ENCODE results near the gene PXMP4.
A peak's percentile ranks its signal among the peaks of the same experiment; 100 is the strongest.

The PXMP4 gene

GRCh38 chr20:33746325-33746998 lies 26.4 kb upstream of the PXMP4 start:
- no peak overlapping the region for H3K27ac Mint-ChIP-seq (ENCODE audit: low read depth)
- DNase-seq (ENCODE audit: low spot score in 2 of 2): no peak
- H3K27me3 Mint-ChIP-seq: no peaks in the 10 kb centered on the region
- ATAC-seq (replicated peaks; ENCODE audit: extremely low read depth, poor library complexity, severe bottlenecking): no peak
- no peaks in the 10 kb centered on the region for H3K4me1 Mint-ChIP-seq
- no peaks in the 10 kb centered on the region for H3K9me3 Mint-ChIP-seq
- H3K4me3 Mint-ChIP-seq: no peak overlapping the region
- peaks cover 32% of the 10 kb centered on the region for H3K36me3 Mint-ChIP-seq (ENCODE audit: insufficient read depth)

- Mint-ChIP-seq H3K4me3 (no peak overlapping the region), H3K27ac (ENCODE audit: low read depth) (no peak overlapping the region), H3K36me3 (ENCODE audit: insufficient read depth) (peaks cover 24% of the 10 kb centered on the region)
These were observed 24.8 kb upstream of the PXMP4 start for GRCh38 chr20:33744773-33745385.

GRCh38 chr20:33744181-33744580 lies 24.1 kb upstream of the PXMP4 start:
- H3K4me3 Mint-ChIP-seq: no peak overlapping the region
- H3K27me3 Mint-ChIP-seq: no peaks in the 10 kb centered on the region
- no peak for ATAC-seq (replicated peaks; ENCODE audit: extremely low read depth, poor library complexity, severe bottlenecking)
- H3K4me1 Mint-ChIP-seq: no peaks in the 10 kb centered on the region
- no peaks in the 10 kb centered on the region for H3K9me3 Mint-ChIP-seq
- no peak for DNase-seq (ENCODE audit: low spot score in 2 of 2)
- H3K27ac Mint-ChIP-seq (ENCODE audit: low read depth): peak overlapping the region; percentile 83
- peaks cover 20% of the 10 kb centered on the region for H3K36me3 Mint-ChIP-seq (ENCODE audit: insufficient read depth)

More at GRCh38 chr20:33744773-33745385, 24.8 kb upstream of the PXMP4 start:
- Mint-ChIP-seq H3K4me1 (no peaks in the 10 kb centered on the region), H3K27me3 (no peaks in the 10 kb centered on the region), H3K9me3 (no peaks in the 10 kb centered on the region)
- no peak for DNase-seq (ENCODE audit: low spot score in 2 of 2)
- no peak for ATAC-seq (replicated peaks; ENCODE audit: extremely low read depth, poor library complexity, severe bottlenecking)

- peaks cover 10% of the 10 kb centered on the region for H3K4me1 Mint-ChIP-seq
- H3K9me3 Mint-ChIP-seq: peaks cover 6% of the 10 kb centered on the region
- no peaks in the 10 kb centered on the region for H3K27me3 Mint-ChIP-seq
- DNase-seq (ENCODE audit: low spot score in 2 of 2): no peak
- no peak overlapping the region for H3K4me3 Mint-ChIP-seq
- peaks cover 8% of the 10 kb centered on the region for H3K36me3 Mint-ChIP-seq (ENCODE audit: insufficient read depth)
- no peak overlapping the region for H3K27ac Mint-ChIP-seq (ENCODE audit: low read depth)
- no peak for ATAC-seq (replicated peaks; ENCODE audit: extremely low read depth, poor library complexity, severe bottlenecking)
These were observed 20.1 kb upstream of the PXMP4 start for GRCh38 chr20:33740189-33740588.

- Mint-ChIP-seq H3K9me3 (peaks cover 6% of the 10 kb centered on the region), H3K27me3 (no peaks in the 10 kb centered on the region), H3K36me3 (ENCODE audit: insufficient read depth) (peaks cover 6% of the 10 kb centered on the region), H3K4me1 (peaks cover 10% of the 10 kb centered on the region), H3K4me3 (no peak overlapping the region), H3K27ac (ENCODE audit: low read depth) (no peak overlapping the region)
- ATAC-seq (replicated peaks; ENCODE audit: extremely low read depth, poor library complexity, severe bottlenecking) (no peak), DNase-seq (ENCODE audit: low spot score in 2 of 2) (no peak)
These were observed 19.4 kb upstream of the PXMP4 start for GRCh38 chr20:33739493-33739892.

GRCh38 chr20:33736962-33737361 lies 16.9 kb upstream of the PXMP4 start:
- ATAC-seq (replicated peaks; ENCODE audit: extremely low read depth, poor library complexity, severe bottlenecking) (no peak), DNase-seq (ENCODE audit: low spot score in 2 of 2) (no peak)
- H3K27me3 Mint-ChIP-seq: no peaks in the 10 kb centered on the region
- no peaks in the 10 kb centered on the region for H3K36me3 Mint-ChIP-seq (ENCODE audit: insufficient read depth)
- no peak overlapping the region for H3K4me3 Mint-ChIP-seq
- peaks cover 6% of the 10 kb centered on the region for H3K9me3 Mint-ChIP-seq
- peaks cover 28% of the 10 kb centered on the region for H3K4me1 Mint-ChIP-seq
- no peak overlapping the region for H3K27ac Mint-ChIP-seq (ENCODE audit: low read depth)

- peaks cover 38% of the 10 kb centered on the region for H3K4me1 Mint-ChIP-seq
- H3K27me3 Mint-ChIP-seq: no peaks in the 10 kb centered on the region
- DNase-seq (ENCODE audit: low spot score in 2 of 2): no peak
- peaks cover 6% of the 10 kb centered on the region for H3K9me3 Mint-ChIP-seq
- peak overlapping the region; percentile 85 for H3K4me3 Mint-ChIP-seq
- no peak for ATAC-seq (replicated peaks; ENCODE audit: extremely low read depth, poor library complexity, severe bottlenecking)
- H3K27ac Mint-ChIP-seq (ENCODE audit: low read depth): peak overlapping the region; percentile 7
- peaks cover 3% of the 10 kb centered on the region for H3K36me3 Mint-ChIP-seq (ENCODE audit: insufficient read depth)
These were observed 13.8 kb upstream of the PXMP4 start for GRCh38 chr20:33733654-33734576.

- H3K4me3 Mint-ChIP-seq: peak overlapping the region; percentile 85
- no peaks in the 10 kb centered on the region for H3K27me3 Mint-ChIP-seq
- ATAC-seq (replicated peaks; ENCODE audit: extremely low read depth, poor library complexity, severe bottlenecking) (peak; percentile 59), DNase-seq (ENCODE audit: low spot score in 2 of 2) (peak in 1 of 2 donors; percentile 83)
- peaks cover 6% of the 10 kb centered on the region for H3K9me3 Mint-ChIP-seq
- peaks cover 3% of the 10 kb centered on the region for H3K36me3 Mint-ChIP-seq (ENCODE audit: insufficient read depth)
- H3K4me1 Mint-ChIP-seq: peaks cover 33% of the 10 kb centered on the region
- H3K27ac Mint-ChIP-seq (ENCODE audit: low read depth): no peak overlapping the region
These were observed 12.3 kb upstream of the PXMP4 start for GRCh38 chr20:33732166-33732970.

GRCh38 chr20:33731693-33732165 lies 11.6 kb upstream of the PXMP4 start, which contains the start of gene ZNF341:
ZNF341 (plus strand) TSS chr20:33731996; CDS start chr20:33732022, 26 bp downstream.
- peaks cover 3% of the 10 kb centered on the region for H3K9me3 Mint-ChIP-seq
- peaks cover 3% of the 10 kb centered on the region for H3K36me3 Mint-ChIP-seq (ENCODE audit: insufficient read depth)
- peak; percentile 74 to 84 for DNase-seq (ENCODE audit: low spot score in 2 of 2)
- H3K4me1 Mint-ChIP-seq: peaks cover 30% of the 10 kb centered on the region
- H3K27me3 Mint-ChIP-seq: no peaks in the 10 kb centered on the region
- H3K4me3 Mint-ChIP-seq: peak within 1 kb of the TSS; percentile 85
- peak within 1 kb of the TSS; percentile 95 for H3K27ac Mint-ChIP-seq (ENCODE audit: low read depth)
- ATAC-seq (replicated peaks; ENCODE audit: extremely low read depth, poor library complexity, severe bottlenecking): peak; percentile 91

- ATAC-seq (replicated peaks; ENCODE audit: extremely low read depth, poor library complexity, severe bottlenecking) (no peak), DNase-seq (ENCODE audit: low spot score in 2 of 2) (no peak)
- Mint-ChIP-seq H3K27me3 (no peaks in the 10 kb centered on the region), H3K4me3 (peak overlapping the region; percentile 85), H3K36me3 (ENCODE audit: insufficient read depth) (peaks cover 3% of the 10 kb centered on the region), H3K4me1 (peaks cover 28% of the 10 kb centered on the region), H3K27ac (ENCODE audit: low read depth) (peak overlapping the region; percentile 95), H3K9me3 (no peaks in the 10 kb centered on the region)
These were observed 11.0 kb upstream of the PXMP4 start for GRCh38 chr20:33730946-33731692.

- H3K4me3 Mint-ChIP-seq: no peak overlapping the region
- ATAC-seq (replicated peaks; ENCODE audit: extremely low read depth, poor library complexity, severe bottlenecking): no peak
These were observed 9.0 kb upstream of the PXMP4 start for GRCh38 chr20:33729101-33729500.

More at GRCh38 chr20:33729101-33729500, 9.0 kb upstream of the PXMP4 start:
- peaks cover 24% of the 10 kb centered on the region for H3K4me1 Mint-ChIP-seq
- H3K9me3 Mint-ChIP-seq: no peaks in the 10 kb centered on the region
- H3K27ac Mint-ChIP-seq (ENCODE audit: low read depth): no peak overlapping the region
- no peak for DNase-seq (ENCODE audit: low spot score in 2 of 2)
- H3K36me3 Mint-ChIP-seq (ENCODE audit: insufficient read depth): peaks cover 3% of the 10 kb centered on the region
- no peaks in the 10 kb centered on the region for H3K27me3 Mint-ChIP-seq
